GM23338 (cell line): ENCODE results near the gene UBTF. TPM values are rescaled to one million over a fixed set of nuclear protein-coding genes. Genes with fewer than 3 reads are reported as not detected.

ENCODE experiments used
- ATAC-seq: fragments of 200-7000 bp; cut with Tn5 transposase; 3 replicates; pipeline ENCODE4 v1.9.1; 2020
- DNase-seq: peaks from one replicate; pipeline ENCODE4 v3.0.0-alpha.2; 2015; ENCODE audit warnings: low spot score
- H2AFZ ChIP-seq: fragments of 200-600 bp; sonication (generic); 2 replicates; pipeline ENCODE4 v1.8.0; 2016; ENCODE audit warnings: antibody characterized with exemption, mild to moderate bottlenecking, moderate library complexity
- H3F3A ChIP-seq: fragments of 200-600 bp; sonication (generic); replicated peaks from 2 replicates; pipeline ENCODE4 v1.8.0; 2017; ENCODE audit warnings: antibody characterized with exemption, mixed run types, low read depth
- H3K27ac ChIP-seq: fragments of 200-600 bp; sonication (generic); 2 replicates; pipeline ENCODE4 v1.6.1; 2016; ENCODE audit warnings: low read depth
- H3K27me3 ChIP-seq: fragments of 200-600 bp; sonication (generic); 2 replicates; pipeline ENCODE4 v1.8.0; 2016; ENCODE audit warnings: mild to moderate bottlenecking, mixed run types, moderate library complexity; ENCODE audit not compliant: insufficient read depth
- H3K36me3 ChIP-seq: fragments of 200-600 bp; sonication (generic); 2 replicates; pipeline ENCODE4 v1.8.0; 2016; ENCODE audit warnings: mild to moderate bottlenecking; ENCODE audit not compliant: insufficient read depth
- H3K4me1 ChIP-seq: fragments of 200-600 bp; sonication (generic); 2 replicates; pipeline ENCODE4 v1.8.0; 2016; ENCODE audit warnings: mild to moderate bottlenecking, moderate library complexity; ENCODE audit not compliant: insufficient read depth
- H3K4me2 ChIP-seq: fragments of 200-600 bp; sonication (generic); 2 replicates; pipeline ENCODE4 v1.7.1; 2017; ENCODE audit warnings: mixed run types
- H3K4me3 ChIP-seq: fragments of 200-600 bp; sonication (generic); 2 replicates; pipeline ENCODE4 v1.6.1; 2016; ENCODE audit warnings: mixed run types
- H3K79me2 ChIP-seq: fragments of 200-600 bp; sonication (generic); replicated peaks from 2 replicates; pipeline ENCODE4 v1.8.0; 2017; ENCODE audit warnings: mild to moderate bottlenecking; ENCODE audit not compliant: insufficient read depth
- H3K9me2 ChIP-seq: fragments of 200-600 bp; sonication (generic); 2 replicates; pipeline ENCODE4 v1.8.0; 2017; ENCODE audit not compliant: insufficient read depth
- H4K20me1 ChIP-seq: fragments of 200-600 bp; sonication (generic); replicated peaks from 2 replicates; pipeline ENCODE4 v1.8.0; 2017; ENCODE audit warnings: mild to moderate bottlenecking; ENCODE audit not compliant: insufficient read depth
- H3K27ac Mint-ChIP-seq: 2 replicates; pipeline ENCODE4 v1.8.0; 2020; ENCODE audit warnings: inconsistent platforms, mild to moderate bottlenecking, moderate library complexity, mixed read lengths
- H3K27me3 Mint-ChIP-seq: 3 replicates; pipeline ENCODE4 v1.8.0; 2022; ENCODE audit warnings: low read depth, mild to moderate bottlenecking, moderate library complexity, mixed read lengths, inconsistent platforms; ENCODE audit not compliant: insufficient read depth, poor library complexity
- H3K36me3 Mint-ChIP-seq: 3 replicates; pipeline ENCODE4 v1.8.0; 2021; ENCODE audit warnings: low read depth, mild to moderate bottlenecking, inconsistent platforms, moderate library complexity, mixed read lengths
- H3K4me1 Mint-ChIP-seq: 3 replicates; pipeline ENCODE4 v1.8.0; 2020; ENCODE audit warnings: mild to moderate bottlenecking, inconsistent platforms, mixed read lengths
- H3K4me3 Mint-ChIP-seq: 3 replicates; pipeline ENCODE4 v1.8.0; 2021; ENCODE audit warnings: moderate library complexity, mild to moderate bottlenecking, inconsistent platforms, mixed read lengths
- H3K9me3 Mint-ChIP-seq: 3 replicates; pipeline ENCODE4 v1.8.0; 2020; ENCODE audit warnings: moderate library complexity, mild to moderate bottlenecking, inconsistent platforms, mixed read lengths
- CREB1 ChIP-seq: fragments of 250-450 bp; sonication (Bioruptor Pico); IDR thresholded peaks from 2 replicates; pipeline ENCODE4 v1.5.0; 2020; ENCODE audit warnings: low read depth, mild to moderate bottlenecking, moderate library complexity
- EZH2phosphoT487 ChIP-seq: fragments of 200-600 bp; sonication (generic); IDR thresholded peaks from one replicate; pipeline ENCODE4 v1.8.1; 2018; ENCODE audit warnings: antibody characterized with exemption; ENCODE audit not compliant: unreplicated experiment
- JUNB ChIP-seq: IDR thresholded peaks from one replicate; pipeline ENCODE4 v1.6.1; 2016; ENCODE audit warnings: antibody characterized with exemption; ENCODE audit not compliant: unreplicated experiment
- NANOG ChIP-seq: IDR thresholded peaks from 2 replicates; pipeline ENCODE4 v1.6.1; 2016; ENCODE audit warnings: antibody characterized with exemption, borderline replicate concordance
- POLR2AphosphoS5 ChIP-seq: IDR thresholded peaks from 2 replicates; pipeline ENCODE4 v1.6.1; 2016; ENCODE audit warnings: antibody characterized with exemption, low read depth
- REST ChIP-seq: IDR thresholded peaks from one replicate; pipeline ENCODE4 v1.6.1; 2018; ENCODE audit warnings: antibody characterized with exemption; ENCODE audit not compliant: unreplicated experiment
- STAT1 ChIP-seq: IDR thresholded peaks from one replicate; pipeline ENCODE4 v1.6.1; 2016; ENCODE audit warnings: antibody characterized with exemption; ENCODE audit not compliant: unreplicated experiment
- ZNF114 ChIP-seq: fragments of 250-450 bp; sonication (Bioruptor Pico); IDR thresholded peaks from 2 replicates; pipeline ENCODE4 v1.5.0; 2020; ENCODE audit warnings: mild to moderate bottlenecking, moderate library complexity
- ZNF331 ChIP-seq: fragments of 250-450 bp; sonication (Bioruptor Pico); IDR thresholded peaks from 2 replicates; pipeline ENCODE4 v1.5.0; 2020; ENCODE audit warnings: low read depth, mild to moderate bottlenecking, moderate library complexity
- ZNF462 ChIP-seq: fragments of 250-450 bp; sonication (Bioruptor Pico); IDR thresholded peaks from 2 replicates; pipeline ENCODE4 v1.5.0; 2020; ENCODE audit warnings: mild to moderate bottlenecking, moderate library complexity
- polyA plus RNA-seq: library from polyadenylated mRNA; unstranded; fragments of >200 nt; fragmentation: Nextera tagmentation; extraction: Ambion mirVana; gene quantifications from 2 replicates; pipeline ENCODE4 v1.2.1, GENCODE V29; 2016
- total RNA-seq: library from RNA; depleted of rRNA; stranded (reverse); fragments of >200 nt; shearing (Covaris generic); gene quantifications from 2 replicates; pipeline ENCODE4 v1.2.3, GENCODE V29; 2014

UBTF gene
- total and polyA plus RNA-seq, 2 experiments from 2014 or later = 29.9 to 62.2 TPM

GRCh38 chr17:44247876-44248736, 28.6 kb upstream of the UBTF start:
- Mint-ChIP-seq H3K27me3 (peaks cover 22% of the 10 kb centered on the region), H3K27ac (no peak overlapping the region), H3K36me3 (no peaks in the 10 kb centered on the region), H3K4me3 (no peak overlapping the region), H3K9me3 (no peaks in the 10 kb centered on the region), H3K4me1 (peaks cover 21% of the 10 kb centered on the region)
- Histone ChIP-seq H3K27me3 (no peaks in the 10 kb centered on the region), H3K36me3 (no peaks in the 10 kb centered on the region), H3K4me3 (no peak overlapping the region), H3K27ac (no peak overlapping the region), H4K20me1 (no peaks in the 10 kb centered on the region), H3F3A (0 out of 2 replicates have a peak, but pooled peaks cover 4% of the 10 kb centered on the region), H3K79me2 (no peaks in the 10 kb centered on the region), H3K9me2 (no peaks in the 10 kb centered on the region), H3K4me2 (no peak overlapping the region), H2AFZ (no peak overlapping the region), H3K4me1 (peaks cover 14% of the 10 kb centered on the region; the same call in 1 of the 2 replicates)
- DNase-seq = no peak
- ATAC-seq = no peak
- TF ChIP-seq ZNF462 (CRISPR knock-in tag) (no peak), POLR2AphosphoS5 (no peak), NANOG (no peak), ZNF331 (CRISPR knock-in tag) (no peak), EZH2phosphoT487 (no peak)

GRCh38 chr17:44247440-44247841, 28.0 kb upstream of the UBTF start:
- H3K27ac Mint-ChIP-seq = no peak overlapping the region
- DNase-seq = no peak

More at GRCh38 chr17:44247440-44247841, 28.0 kb upstream of the UBTF start:
- Histone ChIP-seq H3K4me2 (no peak overlapping the region), H4K20me1 (no peaks in the 10 kb centered on the region), H3K9me2 (no peaks in the 10 kb centered on the region), H3K4me1 (peaks cover 14% of the 10 kb centered on the region; the same call in 1 of the 2 replicates), H3K27ac (no peak overlapping the region), H3F3A (0 out of 2 replicates have a peak, but pooled peaks cover 4% of the 10 kb centered on the region), H3K79me2 (no peaks in the 10 kb centered on the region), H3K4me3 (no peak overlapping the region), H2AFZ (peak overlapping the region; percentile 96), H3K36me3 (no peaks in the 10 kb centered on the region), H3K27me3 (no peaks in the 10 kb centered on the region)
- no peak for TF ChIP-seq ZNF114 (CRISPR knock-in tag)
- TF ChIP-seq POLR2AphosphoS5 = no peak
- no peak for TF ChIP-seq REST
- TF ChIP-seq JUNB = no peak
- no peak for TF ChIP-seq CREB1 (CRISPR knock-in tag)
- no peak for TF ChIP-seq STAT1
- no peak for ATAC-seq
- no peak overlapping the region for H3K4me3 Mint-ChIP-seq
- peaks cover 22% of the 10 kb centered on the region for H3K27me3 Mint-ChIP-seq
- no peaks in the 10 kb centered on the region for H3K36me3 Mint-ChIP-seq
- no peaks in the 10 kb centered on the region for H3K9me3 Mint-ChIP-seq
- H3K4me1 Mint-ChIP-seq = peaks cover 21% of the 10 kb centered on the region
